Measurements from ENCODE around the gene SH3RF3.
"Not testable (repeated sequence)": the region's sequence is repeated elsewhere in the genome, so short reads cannot be mapped to it uniquely, and the experiment has no call there.

Gene SH3RF3

GRCh38 chr2:109118321-109118720 is 10.7 kb upstream of the SH3RF3 start:
- DNase-seq, result no peak

- no peak for DNase-seq
Observed at GRCh38 chr2:109120166-109120565, 8.8 kb upstream of the SH3RF3 start.

- not testable (repeated sequence) for DNase-seq
Observed at GRCh38 chr2:109120686-109121085, 8.3 kb upstream of the SH3RF3 start.

GRCh38 chr2:109123586-109124201 is 5.3 kb upstream of the SH3RF3 start:
- no peak for DNase-seq

GRCh38 chr2:109124982-109125592 is 3.9 kb upstream of the SH3RF3 start:
- no peak for DNase-seq

- peak in 1 of 4 experiments; percentile 19 for DNase-seq
Observed at GRCh38 chr2:109125593-109126500, 3.2 kb upstream of the SH3RF3 start.

- DNase-seq, result peak in 3 of 4 experiments; percentile 30 to 47 (median 34)
Observed at GRCh38 chr2:109126501-109126860, 2.5 kb upstream of the SH3RF3 start.

GRCh38 chr2:109127556-109127955 is 1.4 kb upstream of the SH3RF3 start:
- DNase-seq, result no peak

GRCh38 chr2:109128048-109128615 is 873 bp upstream of the SH3RF3 start:
- peak; percentile 80 to 92 (median 88) for DNase-seq

GRCh38 chr2:109129356-109129920 is 433 bp downstream of the SH3RF3 start:
- DNase-seq, result peak; percentile 42 to 70 (median 51)

- peak in 3 of 4 experiments; percentile 15 to 33 (median 30) for DNase-seq
Observed at GRCh38 chr2:109129921-109130722, 1.1 kb downstream of the SH3RF3 start.

GRCh38 chr2:109130723-109130995 is 1.7 kb downstream of the SH3RF3 start:
- no peak for DNase-seq

- DNase-seq, result peak in 1 of 4 experiments; percentile 28
Observed at GRCh38 chr2:109131777-109132176, 2.8 kb downstream of the SH3RF3 start.

GRCh38 chr2:109132626-109133025 is 3.6 kb downstream of the SH3RF3 start:
- DNase-seq, result no peak

GRCh38 chr2:109133746-109134145 is 4.7 kb downstream of the SH3RF3 start:
- no peak for DNase-seq

- DNase-seq, result no peak
Observed at GRCh38 chr2:109134741-109135358, 5.8 kb downstream of the SH3RF3 start.

- DNase-seq, result no peak
Observed at GRCh38 chr2:109135359-109136197, 6.6 kb downstream of the SH3RF3 start.

- DNase-seq, result no peak
Observed at GRCh38 chr2:109136542-109136941, 7.5 kb downstream of the SH3RF3 start.

GRCh38 chr2:109137616-109138015 is 8.6 kb downstream of the SH3RF3 start:
- DNase-seq, result no peak

- no peak for DNase-seq
Observed at GRCh38 chr2:109138449-109138848, 9.4 kb downstream of the SH3RF3 start.

GRCh38 chr2:109139002-109139401 is 10.0 kb downstream of the SH3RF3 start:
- no peak for DNase-seq
